ENCODE results near the gene IGFLR1. TPM values are rescaled to one million over a fixed set of nuclear protein-coding genes. Genes with fewer than 3 reads are reported as not detected.

Gene IGFLR1
- total RNA-seq, 6 experiments from 2014 or later = 16.3 to 58.9 (median 29.3) TPM

GRCh38 chr19:35721374-35721773 lies 20.9 kb downstream of the IGFLR1 start:
- DNase-seq (peak in 1 of 3 donors; percentile 13), ATAC-seq (no peak)
- Histone ChIP-seq H3K4me3 (no peak overlapping the region), H3K36me3 (peaks cover 0 to 51% (median 36%) of the 10 kb centered on the region in 4 donors), H3K9me3 (no peaks in the 10 kb centered on the region), H3K27me3 (no peaks in the 10 kb centered on the region), H3K27ac (no peak overlapping the region), H3K4me1 (peaks cover 0 to 13% (median 2%) of the 10 kb centered on the region in 4 donors)
- 97% methylated on average over 6 of the region's 16 CpGs for WGBS (ENCODE audit: insufficient coverage, low coverage, low lambda C conversion rate, missing lambda C conversion rate)
- intact Hi-C loops (cut with DNase I) = no loop called here
- TF ChIP-seq POLR2A (IDR thresholded peaks at IDR 0.05) = no peak
- TF ChIP-seq, protein P1, sequence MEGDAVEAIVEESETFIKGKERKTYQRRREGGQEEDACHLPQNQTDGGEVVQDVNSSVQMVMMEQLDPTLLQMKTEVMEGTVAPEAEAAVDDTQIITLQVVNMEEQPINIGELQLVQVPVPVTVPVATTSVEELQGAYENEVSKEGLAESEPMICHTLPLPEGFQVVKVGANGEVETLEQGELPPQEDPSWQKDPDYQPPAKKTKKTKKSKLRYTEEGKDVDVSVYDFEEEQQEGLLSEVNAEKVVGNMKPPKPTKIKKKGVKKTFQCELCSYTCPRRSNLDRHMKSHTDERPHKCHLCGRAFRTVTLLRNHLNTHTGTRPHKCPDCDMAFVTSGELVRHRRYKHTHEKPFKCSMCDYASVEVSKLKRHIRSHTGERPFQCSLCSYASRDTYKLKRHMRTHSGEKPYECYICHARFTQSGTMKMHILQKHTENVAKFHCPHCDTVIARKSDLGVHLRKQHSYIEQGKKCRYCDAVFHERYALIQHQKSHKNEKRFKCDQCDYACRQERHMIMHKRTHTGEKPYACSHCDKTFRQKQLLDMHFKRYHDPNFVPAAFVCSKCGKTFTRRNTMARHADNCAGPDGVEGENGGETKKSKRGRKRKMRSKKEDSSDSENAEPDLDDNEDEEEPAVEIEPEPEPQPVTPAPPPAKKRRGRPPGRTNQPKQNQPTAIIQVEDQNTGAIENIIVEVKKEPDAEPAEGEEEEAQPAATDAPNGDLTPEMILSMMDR (IDR thresholded peaks at IDR 0.05) = no peak

GRCh38 chr19:35720648-35721047 lies 21.6 kb downstream of the IGFLR1 start:
- H3K27ac ChIP-seq = no peak overlapping the region
- H3K27me3 ChIP-seq = no peaks in the 10 kb centered on the region
- WGBS (ENCODE audit: insufficient coverage, low coverage, low lambda C conversion rate, missing lambda C conversion rate) = 94% methylated on average over 11 of the region's 17 CpGs
- ATAC-seq (no peak), DNase-seq (peak; percentile 17 to 55 (median 50))
- TF ChIP-seq, protein P1 (IDR thresholded peaks at IDR 0.05) = no peak
- TF ChIP-seq POLR2A (IDR thresholded peaks at IDR 0.05) = no peak
- H3K4me1 ChIP-seq = peaks cover 0 to 18% (median 6%) of the 10 kb centered on the region in 4 donors
- H3K9me3 ChIP-seq = no peaks in the 10 kb centered on the region
- peaks cover 0 to 43% (median 29%) of the 10 kb centered on the region in 4 donors for H3K36me3 ChIP-seq
- intact Hi-C loops (cut with DNase I) = no loop called here
- H3K4me3 ChIP-seq = no peak overlapping the region

GRCh38 chr19:35720163-35720524 lies 22.1 kb downstream of the IGFLR1 start:
- DNase-seq (peak in 1 of 3 donors; percentile 21), ATAC-seq (no peak)
- H3K27ac ChIP-seq = no peak overlapping the region
- H3K4me1 ChIP-seq = peaks cover 0 to 21% (median 6%) of the 10 kb centered on the region in 4 donors
- WGBS (ENCODE audit: insufficient coverage, low coverage, low lambda C conversion rate, missing lambda C conversion rate) = 90% methylated on average over 9 of the region's 9 CpGs
- TF ChIP-seq, protein P1 (IDR thresholded peaks at IDR 0.05) = no peak
- TF ChIP-seq POLR2A (IDR thresholded peaks at IDR 0.05) = no peak
- H3K36me3 ChIP-seq = peaks cover 0 to 38% (median 24%) of the 10 kb centered on the region in 4 donors
- intact Hi-C loops (cut with DNase I) = no loop called here
- H3K9me3 ChIP-seq = no peaks in the 10 kb centered on the region
- H3K27me3 ChIP-seq = no peaks in the 10 kb centered on the region
- H3K4me3 ChIP-seq = no peak overlapping the region

GRCh38 chr19:35719402-35720162 lies 22.7 kb downstream of the IGFLR1 start:
- Histone ChIP-seq H3K9me3 (no peaks in the 10 kb centered on the region), H3K27ac (peak overlapping the region in 1 of 3 donors; percentile 91), H3K27me3 (no peaks in the 10 kb centered on the region), H3K36me3 (peaks cover 0 to 33% (median 18%) of the 10 kb centered on the region in 4 donors), H3K4me3 (peak overlapping the region in 2 of 3 donors; percentile 79 to 92), H3K4me1 (peaks cover 0 to 21% (median 6%) of the 10 kb centered on the region in 4 donors)
- DNase-seq (peak; percentile 24 to 61 (median 56)), ATAC-seq (no peak)
- intact Hi-C loops (cut with DNase I) = no loop called here
- WGBS (ENCODE audit: insufficient coverage, low coverage, low lambda C conversion rate, missing lambda C conversion rate) = 58% methylated on average over 13 of the region's 32 CpGs
- peak; percentile 27 for TF ChIP-seq POLR2A (IDR thresholded peaks at IDR 0.05)
- TF ChIP-seq, protein P1 (IDR thresholded peaks at IDR 0.05) = no peak
